HCT116 (cell line): ENCODE measurements around the gene AGK.

Source experiments
- EZH2 ChIP-seq: fragments of 200-600 bp; sonication (generic); IDR thresholded peaks from 2 replicates; pipeline ENCODE4 v1.6.1; 2017; ENCODE audit warnings: antibody characterized with exemption, mixed run types
- EZH2phosphoT487 ChIP-seq: fragments of 200-600 bp; IDR thresholded peaks from 2 replicates; pipeline ENCODE4 v1.6.1; 2018; ENCODE audit warnings: antibody characterized with exemption, borderline replicate concordance
- POLR2A ChIP-seq: IDR thresholded peaks from 2 replicates; pipeline ENCODE4 v1.7.0; 2011; ENCODE audit warnings: borderline replicate concordance; ENCODE audit not compliant: insufficient read depth, insufficient read length; ENCODE audit errors: extremely low read depth
- SRF ChIP-seq: IDR thresholded peaks from 2 replicates; pipeline ENCODE4 v1.6.1; 2012; ENCODE audit warnings: low read depth
- TCF7L2 ChIP-seq: IDR thresholded peaks from 2 replicates; pipeline ENCODE4 v1.7.0; 2011; ENCODE audit warnings: borderline replicate concordance, inconsistent platforms; ENCODE audit not compliant: insufficient read depth, insufficient read length; ENCODE audit errors: extremely low read depth
- YY1 ChIP-seq: IDR thresholded peaks from 2 replicates; pipeline ENCODE4 v1.6.1; 2011; ENCODE audit warnings: low read length, low read depth, moderate library complexity, mild to moderate bottlenecking; ENCODE audit not compliant: insufficient replicate concordance; ENCODE audit errors: extremely low read depth
- TF ChIP-seq, protein P1 (sequence below), 3 experiments: fragments of 200-600 bp in 1 of 3; sonication (generic) in 1 of 3; IDR thresholded peaks in 2 of 3; conservative IDR thresholded peaks in 1 of 3; 2 replicates each; pipeline ENCODE4 v1.5.1; 2012 to 2017; ENCODE audit warnings: low read depth in 2 of 3, low read length in 2 of 3, antibody characterized with exemption in 1 of 3, borderline replicate concordance in 1 of 3, control low read depth in 1 of 3, mild to moderate bottlenecking in 1 of 3, mixed read lengths in 1 of 3, mixed run types in 1 of 3, moderate library complexity in 1 of 3; ENCODE audit not compliant: insufficient read depth in 1 of 3
- TF ChIP-seq, protein P2 (sequence below): IDR thresholded peaks from 2 replicates; pipeline ENCODE4 v1.6.1; 2011; ENCODE audit warnings: mild to moderate bottlenecking, low read length, moderate library complexity; ENCODE audit not compliant: insufficient replicate concordance; ENCODE audit errors: extremely low read depth
- TF ChIP-seq, protein P3 (sequence below): IDR thresholded peaks from 2 replicates; pipeline ENCODE4 v1.6.1; 2012
- TF ChIP-seq, protein P4 (sequence below): IDR thresholded peaks from 2 replicates; pipeline ENCODE4 v1.6.1; 2012; ENCODE audit warnings: low read depth

DNA sequence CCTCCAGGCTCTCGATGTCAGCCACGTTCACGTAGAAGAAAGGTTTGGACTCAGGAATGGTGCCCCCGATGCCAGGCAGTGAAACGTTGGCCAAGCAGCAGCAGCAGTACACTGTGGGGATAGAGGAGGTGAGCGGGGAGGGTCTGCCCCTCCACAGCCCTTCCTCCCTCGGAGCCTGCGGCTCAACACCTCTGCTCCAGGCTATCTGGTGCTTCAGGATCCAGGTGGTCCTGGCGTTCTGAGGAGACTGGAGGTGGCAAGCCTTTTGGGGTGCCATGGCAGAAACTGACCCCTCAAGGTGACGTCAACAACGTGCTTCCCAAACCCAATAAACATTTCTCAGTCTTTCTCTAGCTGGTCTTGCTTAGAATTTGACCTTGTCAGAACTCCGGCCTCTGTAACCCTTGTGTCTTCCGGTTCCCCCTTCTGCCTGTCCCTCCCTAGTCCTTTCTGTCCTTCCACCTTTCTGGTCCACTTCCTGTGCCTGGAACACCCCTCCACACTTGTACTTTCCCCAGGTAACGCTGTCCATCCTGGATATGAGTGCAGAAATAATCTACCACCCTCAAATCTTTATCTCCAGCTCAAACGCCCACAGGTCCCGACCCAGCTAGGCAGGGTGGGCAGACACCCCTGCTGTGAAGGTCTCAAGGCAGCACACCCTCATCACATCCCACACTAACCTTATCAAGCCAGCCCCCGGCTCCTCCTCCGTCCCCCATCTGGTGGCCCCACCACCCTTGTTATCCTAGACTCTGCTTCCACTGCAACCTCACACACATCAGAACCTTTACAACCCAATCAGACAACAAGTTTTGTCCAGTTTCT, 114.2 kb downstream of the AGK start:
- TF ChIP-seq YY1 (no peak), EZH2phosphoT487 (no peak), SRF (no peak), TCF7L2 (no peak), POLR2A (no peak), EZH2 (no peak)
- TF ChIP-seq, protein P1, sequence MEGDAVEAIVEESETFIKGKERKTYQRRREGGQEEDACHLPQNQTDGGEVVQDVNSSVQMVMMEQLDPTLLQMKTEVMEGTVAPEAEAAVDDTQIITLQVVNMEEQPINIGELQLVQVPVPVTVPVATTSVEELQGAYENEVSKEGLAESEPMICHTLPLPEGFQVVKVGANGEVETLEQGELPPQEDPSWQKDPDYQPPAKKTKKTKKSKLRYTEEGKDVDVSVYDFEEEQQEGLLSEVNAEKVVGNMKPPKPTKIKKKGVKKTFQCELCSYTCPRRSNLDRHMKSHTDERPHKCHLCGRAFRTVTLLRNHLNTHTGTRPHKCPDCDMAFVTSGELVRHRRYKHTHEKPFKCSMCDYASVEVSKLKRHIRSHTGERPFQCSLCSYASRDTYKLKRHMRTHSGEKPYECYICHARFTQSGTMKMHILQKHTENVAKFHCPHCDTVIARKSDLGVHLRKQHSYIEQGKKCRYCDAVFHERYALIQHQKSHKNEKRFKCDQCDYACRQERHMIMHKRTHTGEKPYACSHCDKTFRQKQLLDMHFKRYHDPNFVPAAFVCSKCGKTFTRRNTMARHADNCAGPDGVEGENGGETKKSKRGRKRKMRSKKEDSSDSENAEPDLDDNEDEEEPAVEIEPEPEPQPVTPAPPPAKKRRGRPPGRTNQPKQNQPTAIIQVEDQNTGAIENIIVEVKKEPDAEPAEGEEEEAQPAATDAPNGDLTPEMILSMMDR (IDR thresholded peaks at IDR 0.05 in 2 of 3, conservative IDR thresholded peaks at IDR 0.05 in 1 of 3; ENCODE audit: borderline replicate concordance in 1 of 3, insufficient read depth in 1 of 3, low read depth in 2 of 3, low read length in 2 of 3) = no peak
- TF ChIP-seq, protein P2, sequence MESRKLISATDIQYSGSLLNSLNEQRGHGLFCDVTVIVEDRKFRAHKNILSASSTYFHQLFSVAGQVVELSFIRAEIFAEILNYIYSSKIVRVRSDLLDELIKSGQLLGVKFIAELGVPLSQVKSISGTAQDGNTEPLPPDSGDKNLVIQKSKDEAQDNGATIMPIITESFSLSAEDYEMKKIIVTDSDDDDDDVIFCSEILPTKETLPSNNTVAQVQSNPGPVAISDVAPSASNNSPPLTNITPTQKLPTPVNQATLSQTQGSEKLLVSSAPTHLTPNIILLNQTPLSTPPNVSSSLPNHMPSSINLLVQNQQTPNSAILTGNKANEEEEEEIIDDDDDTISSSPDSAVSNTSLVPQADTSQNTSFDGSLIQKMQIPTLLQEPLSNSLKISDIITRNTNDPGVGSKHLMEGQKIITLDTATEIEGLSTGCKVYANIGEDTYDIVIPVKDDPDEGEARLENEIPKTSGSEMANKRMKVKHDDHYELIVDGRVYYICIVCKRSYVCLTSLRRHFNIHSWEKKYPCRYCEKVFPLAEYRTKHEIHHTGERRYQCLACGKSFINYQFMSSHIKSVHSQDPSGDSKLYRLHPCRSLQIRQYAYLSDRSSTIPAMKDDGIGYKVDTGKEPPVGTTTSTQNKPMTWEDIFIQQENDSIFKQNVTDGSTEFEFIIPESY = no peak
- TF ChIP-seq, protein P3, sequence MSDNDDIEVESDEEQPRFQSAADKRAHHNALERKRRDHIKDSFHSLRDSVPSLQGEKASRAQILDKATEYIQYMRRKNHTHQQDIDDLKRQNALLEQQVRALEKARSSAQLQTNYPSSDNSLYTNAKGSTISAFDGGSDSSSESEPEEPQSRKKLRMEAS = no peak
- TF ChIP-seq, protein P4, sequence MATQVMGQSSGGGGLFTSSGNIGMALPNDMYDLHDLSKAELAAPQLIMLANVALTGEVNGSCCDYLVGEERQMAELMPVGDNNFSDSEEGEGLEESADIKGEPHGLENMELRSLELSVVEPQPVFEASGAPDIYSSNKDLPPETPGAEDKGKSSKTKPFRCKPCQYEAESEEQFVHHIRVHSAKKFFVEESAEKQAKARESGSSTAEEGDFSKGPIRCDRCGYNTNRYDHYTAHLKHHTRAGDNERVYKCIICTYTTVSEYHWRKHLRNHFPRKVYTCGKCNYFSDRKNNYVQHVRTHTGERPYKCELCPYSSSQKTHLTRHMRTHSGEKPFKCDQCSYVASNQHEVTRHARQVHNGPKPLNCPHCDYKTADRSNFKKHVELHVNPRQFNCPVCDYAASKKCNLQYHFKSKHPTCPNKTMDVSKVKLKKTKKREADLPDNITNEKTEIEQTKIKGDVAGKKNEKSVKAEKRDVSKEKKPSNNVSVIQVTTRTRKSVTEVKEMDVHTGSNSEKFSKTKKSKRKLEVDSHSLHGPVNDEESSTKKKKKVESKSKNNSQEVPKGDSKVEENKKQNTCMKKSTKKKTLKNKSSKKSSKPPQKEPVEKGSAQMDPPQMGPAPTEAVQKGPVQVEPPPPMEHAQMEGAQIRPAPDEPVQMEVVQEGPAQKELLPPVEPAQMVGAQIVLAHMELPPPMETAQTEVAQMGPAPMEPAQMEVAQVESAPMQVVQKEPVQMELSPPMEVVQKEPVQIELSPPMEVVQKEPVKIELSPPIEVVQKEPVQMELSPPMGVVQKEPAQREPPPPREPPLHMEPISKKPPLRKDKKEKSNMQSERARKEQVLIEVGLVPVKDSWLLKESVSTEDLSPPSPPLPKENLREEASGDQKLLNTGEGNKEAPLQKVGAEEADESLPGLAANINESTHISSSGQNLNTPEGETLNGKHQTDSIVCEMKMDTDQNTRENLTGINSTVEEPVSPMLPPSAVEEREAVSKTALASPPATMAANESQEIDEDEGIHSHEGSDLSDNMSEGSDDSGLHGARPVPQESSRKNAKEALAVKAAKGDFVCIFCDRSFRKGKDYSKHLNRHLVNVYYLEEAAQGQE = no peak
